Astrocyte of the spinal cord (primary cell): ENCODE results near the gene TBX19.

Source experiments
- DNase-seq: peaks from one replicate; pipeline ENCODE4 v3.0.0; 2011; ENCODE audit warnings: low read depth, low spot score
- H3K4me3 ChIP-seq: 2 replicates; pipeline ENCODE4 v1.5.1; 2011; ENCODE audit warnings: low read depth, mild to moderate bottlenecking, low read length, moderate library complexity
- CTCF ChIP-seq: IDR thresholded peaks from 2 replicates; pipeline ENCODE4 v1.5.1; 2012; ENCODE audit warnings: low read depth, mild to moderate bottlenecking, low read length, inconsistent platforms
- in situ Hi-C: cut with HindIII; loops from 2 replicates; pipeline ENCODE4 v1.10.0; 2017; ENCODE audit warnings: low sequenced_read_pairs

The TBX19 gene

DNA sequence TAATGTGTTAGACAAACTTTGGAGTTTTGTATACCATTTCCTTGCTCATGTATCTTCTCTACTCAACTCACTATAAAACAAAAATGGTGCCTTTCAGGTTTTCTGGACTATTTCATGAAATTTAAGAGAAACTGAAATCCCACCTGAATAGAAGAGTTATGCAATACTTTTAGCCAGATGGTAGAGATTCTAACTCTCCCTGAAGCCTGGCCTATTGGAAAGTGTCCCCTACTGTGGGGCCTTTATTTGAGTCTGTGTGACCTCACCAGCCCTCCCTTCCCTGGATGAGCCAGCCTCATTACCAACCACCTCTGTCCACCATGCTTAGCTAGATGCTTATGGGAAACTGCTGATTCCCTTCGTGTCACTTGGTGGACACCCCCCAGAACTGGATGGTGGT, 35.5 kb downstream of the TBX19 start:
- no peak for DNase-seq
- no peak overlapping the region for H3K4me3 ChIP-seq
- in situ Hi-C loops, result no loop called here
- TF ChIP-seq CTCF, result no peak

DNA sequence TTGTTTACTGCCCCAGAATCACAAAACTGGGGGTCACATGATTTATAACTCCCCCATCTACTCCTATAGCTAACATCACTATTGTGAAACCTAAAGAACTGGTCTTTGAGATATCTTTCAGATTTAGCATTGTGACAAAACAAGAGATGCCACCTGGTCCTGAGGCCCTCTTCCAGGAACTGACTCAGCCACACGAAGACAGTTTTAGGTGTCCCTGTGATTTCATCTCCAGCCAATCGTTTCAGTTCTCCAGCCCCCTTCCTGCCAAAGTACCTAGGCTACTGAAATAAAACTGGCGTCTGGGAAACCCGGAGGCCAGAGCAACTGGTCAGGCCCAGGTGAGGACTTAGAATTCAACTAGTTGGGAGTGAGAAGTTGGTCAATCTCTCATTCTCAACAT, 36.6 kb downstream of the TBX19 start:
- in situ Hi-C loops, result no loop called here
- no peak for TF ChIP-seq CTCF
- no peak overlapping the region for H3K4me3 ChIP-seq
- DNase-seq, result no peak

DNA sequence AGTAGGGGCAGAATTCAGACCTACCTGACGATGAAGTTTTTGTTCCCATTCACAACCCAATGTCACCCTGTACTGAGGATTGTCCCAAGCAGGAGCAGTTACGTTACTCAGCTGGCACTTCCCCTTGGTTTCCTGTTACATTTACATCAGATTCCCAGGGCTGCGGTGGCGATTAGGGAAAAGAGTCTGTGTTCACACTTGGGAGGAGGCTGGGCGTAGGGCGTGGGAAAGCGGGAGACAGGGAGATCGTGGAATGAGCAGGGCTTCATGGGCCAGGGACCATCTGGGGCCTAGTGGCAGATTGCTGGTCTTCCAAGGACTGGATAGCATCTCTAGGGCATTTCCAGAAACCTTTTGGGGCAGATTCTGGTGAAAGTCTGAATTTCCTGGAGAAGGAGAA, 39.0 kb downstream of the TBX19 start:
- H3K4me3 ChIP-seq, result no peak overlapping the region
- no peak for DNase-seq
- in situ Hi-C loops, result no loop called here
- TF ChIP-seq CTCF, result no peak

DNA sequence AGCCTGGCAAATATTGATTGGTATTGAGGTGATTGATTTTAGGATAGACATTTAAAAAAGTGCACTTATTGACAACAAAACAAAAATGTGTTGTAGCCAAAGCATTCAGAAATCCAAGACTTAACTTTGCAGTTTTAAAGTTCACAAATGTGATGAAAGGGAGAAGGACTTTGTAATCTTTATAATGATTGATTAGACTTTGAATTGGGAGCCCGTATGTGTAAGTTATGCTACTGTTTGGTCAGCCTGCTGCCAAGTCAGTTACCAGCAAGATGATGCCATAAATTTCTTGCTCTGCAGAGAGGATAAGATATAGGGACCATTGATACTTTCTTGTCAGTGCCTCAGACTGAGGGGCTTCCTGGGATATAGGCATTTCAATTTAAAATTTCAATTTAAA, 39.5 kb downstream of the TBX19 start:
- H3K4me3 ChIP-seq, result no peak overlapping the region
- in situ Hi-C loops, result no loop called here
- no peak for TF ChIP-seq CTCF
- DNase-seq, result no peak

GRCh38 chr1:168320800-168321450, 40.2 kb downstream of the TBX19 start:
- no peak for TF ChIP-seq CTCF
- peak; percentile 87 for DNase-seq
- in situ Hi-C loops, result no loop called here

GRCh38 chr1:168321945-168322344, 41.3 kb downstream of the TBX19 start:
- peak; percentile 45 for TF ChIP-seq CTCF
- H3K4me3 ChIP-seq, result no peak overlapping the region
- DNase-seq, result peak; percentile 44
- in situ Hi-C loops, result no loop called here

More at GRCh38 chr1:168320800-168321450, 40.2 kb downstream of the TBX19 start:
- no peak overlapping the region for H3K4me3 ChIP-seq
